Stimulated activated CD8-positive, alpha-beta memory T cell treated with anti-CD3 and anti-CD28 coated beads, Interleukin-12 subunit alpha, Interleukin-12 subunit beta, amount 100 ng/mL, for 24 hours (primary cell): ENCODE measurements around the gene CSF2.
A peak's percentile ranks its signal among the peaks of the same experiment; 100 is the strongest.

Experiments
- DNase-seq: peaks from one replicate; pipeline ENCODE4 v3.0.0-alpha.2; 2020; ENCODE audit errors: extremely low read depth

Gene CSF2

GRCh38 chr5:132086277-132086794, 12.7 kb downstream of the CSF2 start:
- no peak for DNase-seq

- DNase-seq: no peak
Observed at GRCh38 chr5:132087176-132087575, 13.6 kb downstream of the CSF2 start.

- DNase-seq: no peak
Observed at GRCh38 chr5:132087661-132088060, 14.1 kb downstream of the CSF2 start.

- DNase-seq: no peak
Observed at GRCh38 chr5:132089363-132089762, 15.8 kb downstream of the CSF2 start.

GRCh38 chr5:132090107-132090506, 16.5 kb downstream of the CSF2 start:
- no peak for DNase-seq

GRCh38 chr5:132093271-132093670, 19.7 kb downstream of the CSF2 start:
- no peak for DNase-seq

GRCh38 chr5:132094393-132095076, 20.9 kb downstream of the CSF2 start:
- no peak for DNase-seq

- no peak for DNase-seq
Observed at GRCh38 chr5:132095077-132095410, 21.5 kb downstream of the CSF2 start.

- DNase-seq: no peak
Observed at GRCh38 chr5:132095424-132095972, 21.9 kb downstream of the CSF2 start.

- no peak for DNase-seq
Observed at GRCh38 chr5:132096904-132097303, 23.3 kb downstream of the CSF2 start.

- no peak for DNase-seq
Observed at GRCh38 chr5:132098151-132098594, 24.6 kb downstream of the CSF2 start.

GRCh38 chr5:132098621-132099020, 25.0 kb downstream of the CSF2 start:
- no peak for DNase-seq

- no peak for DNase-seq
Observed at GRCh38 chr5:132099076-132099748, 25.6 kb downstream of the CSF2 start.

- no peak for DNase-seq
Observed at GRCh38 chr5:132099905-132100304, 26.3 kb downstream of the CSF2 start.

GRCh38 chr5:132100672-132101261, 27.2 kb downstream of the CSF2 start:
- no peak for DNase-seq

GRCh38 chr5:132101385-132101880, 27.8 kb downstream of the CSF2 start:
- no peak for DNase-seq

- DNase-seq: peak; percentile 19
Observed at GRCh38 chr5:132102101-132102701, 28.6 kb downstream of the CSF2 start.

- DNase-seq: no peak
Observed at GRCh38 chr5:132102944-132103331, 29.3 kb downstream of the CSF2 start.

GRCh38 chr5:132103332-132103951, 29.9 kb downstream of the CSF2 start:
- peak; percentile 43 for DNase-seq

- DNase-seq: no peak
Observed at GRCh38 chr5:132103969-132104391, 30.4 kb downstream of the CSF2 start.

- DNase-seq: no peak
Observed at GRCh38 chr5:132104556-132104955, 31.0 kb downstream of the CSF2 start.

GRCh38 chr5:132105688-132106087, 32.1 kb downstream of the CSF2 start:
- no peak for DNase-seq
